Measurements from ENCODE around the gene ARHGAP21.
"Not testable (repeated sequence)": the region's sequence is repeated elsewhere in the genome, so short reads cannot be mapped to it uniquely, and the experiment has no call there.

ARHGAP21 gene

GRCh38 chr10:24723788-24724380 lies at the start of gene ARHGAP21:
Gene ARHGAP21 (minus strand): TSS chr10:24723887. CDS start chr10:24721899, 1,988 bp downstream.
- FAIRE-seq: no peak

- FAIRE-seq: no peak
These were observed 48.4 kb upstream of the ARHGAP21 start for GRCh38 chr10:24771943-24772694.

GRCh38 chr10:24764991-24765390 lies 41.3 kb upstream of the ARHGAP21 start:
- not testable (repeated sequence) for FAIRE-seq

- peak; percentile 4 for FAIRE-seq
These were observed 39.4 kb upstream of the ARHGAP21 start for GRCh38 chr10:24762966-24763623.

GRCh38 chr10:24762161-24762924 lies 38.7 kb upstream of the ARHGAP21 start:
- FAIRE-seq: no peak

GRCh38 chr10:24759672-24760071 lies 36.0 kb upstream of the ARHGAP21 start:
- no peak for FAIRE-seq

GRCh38 chr10:24758254-24758653 lies 34.6 kb upstream of the ARHGAP21 start:
- not testable (repeated sequence) for FAIRE-seq

- FAIRE-seq: no peak
These were observed 32.6 kb upstream of the ARHGAP21 start for GRCh38 chr10:24756283-24756682.

- no peak for FAIRE-seq
These were observed 28.0 kb upstream of the ARHGAP21 start for GRCh38 chr10:24751716-24752115.

GRCh38 chr10:24750695-24751094 lies 27.0 kb upstream of the ARHGAP21 start:
- FAIRE-seq: no peak

GRCh38 chr10:24748214-24748613 lies 24.5 kb upstream of the ARHGAP21 start:
- no peak for FAIRE-seq

- FAIRE-seq: peak; percentile 87
These were observed 21.3 kb upstream of the ARHGAP21 start for GRCh38 chr10:24744946-24745345.

GRCh38 chr10:24740714-24741113 lies 17.0 kb upstream of the ARHGAP21 start:
- FAIRE-seq: no peak

- no peak for FAIRE-seq
These were observed 13.3 kb upstream of the ARHGAP21 start for GRCh38 chr10:24737001-24737400.

- no peak for FAIRE-seq
These were observed 8.3 kb upstream of the ARHGAP21 start for GRCh38 chr10:24731942-24732341.

GRCh38 chr10:24730811-24731210 lies 7.1 kb upstream of the ARHGAP21 start:
- FAIRE-seq: no peak

GRCh38 chr10:24727786-24728185 lies 4.1 kb upstream of the ARHGAP21 start:
- no peak for FAIRE-seq

- no peak for FAIRE-seq
These were observed 2.9 kb upstream of the ARHGAP21 start for GRCh38 chr10:24726626-24727025.

- FAIRE-seq: not testable (repeated sequence)
These were observed 2.3 kb upstream of the ARHGAP21 start for GRCh38 chr10:24726029-24726428.

GRCh38 chr10:24724381-24725228 lies 918 bp upstream of the ARHGAP21 start:
- no peak for FAIRE-seq

GRCh38 chr10:24723386-24723787 lies 300 bp downstream of the ARHGAP21 start:
- FAIRE-seq: no peak

All from endometrium (tissue), 2 donors.